Fibroblast of the aortic adventitia (primary cell): ENCODE measurements around the gene OR5T2. TPM values are rescaled to one million over a fixed set of nuclear protein-coding genes. Genes with fewer than 3 reads are reported as not detected.
"Not testable (repeated sequence)": the region's sequence is repeated elsewhere in the genome, so short reads cannot be mapped to it uniquely, and the experiment has no call there.

Experiments used
- DNase-seq: peaks from one replicate; pipeline ENCODE4 v3.0.0-alpha.2; 2010; ENCODE audit warnings: low read depth
- H3K4me3 ChIP-seq: 2 replicates; pipeline ENCODE4 v1.5.1; 2011; ENCODE audit warnings: low read depth, mild to moderate bottlenecking, control low read depth, low read length, moderate library complexity
- CTCF ChIP-seq: IDR thresholded peaks from 2 replicates; pipeline ENCODE4 v1.5.1; 2011; ENCODE audit warnings: mild to moderate bottlenecking, low read length, control low read depth, inconsistent platforms; ENCODE audit not compliant: insufficient read depth
- total RNA-seq: library from RNA; depleted of rRNA; stranded (reverse); fragments of >200 nt; gene quantifications from 2 replicates; pipeline ENCODE4 v1.2.3, GENCODE V29; 2012; ENCODE audit warnings: low replicate concordance

The OR5T2 gene
- total RNA-seq = not detected in 2 replicates

- TF ChIP-seq CTCF = no peak
- no peak within 1 kb of the TSS for H3K4me3 ChIP-seq
- DNase-seq = no peak
These were observed at the start of gene OR5T2 for GRCh38 chr11:56234155-56234554. Gene OR5T2 (minus strand): TSS chr11:56234255. CDS start chr11:56233062, 1,193 bp downstream.

- no peak within 1 kb of the TSS for H3K4me3 ChIP-seq
- no peak for TF ChIP-seq CTCF
- DNase-seq = no peak
These were observed 39.8 kb upstream of the OR5T2 start, which contains the start of gene OR5T1 for GRCh38 chr11:56273854-56274253. Gene OR5T1 (plus strand): TSS chr11:56274154. CDS start chr11:56275639, 1,485 bp downstream.

- no peak for DNase-seq
- no peak for TF ChIP-seq CTCF
These were observed 37.0 kb upstream of the OR5T2 start for GRCh38 chr11:56271092-56271491.

GRCh38 chr11:56251954-56252353 lies 17.9 kb upstream of the OR5T2 start, which contains the start of gene OR5T3:
Gene OR5T3 (plus strand): TSS chr11:56252254. CDS start chr11:56252254, 0 bp downstream.
- DNase-seq = no peak
- TF ChIP-seq CTCF = no peak

More at GRCh38 chr11:56271092-56271491, 37.0 kb upstream of the OR5T2 start:
- H3K4me3 ChIP-seq = no peak overlapping the region

GRCh38 chr11:56219735-56220134 lies 14.3 kb downstream of the OR5T2 start:
- not testable (repeated sequence) for H3K4me3 ChIP-seq, DNase-seq

More at GRCh38 chr11:56251954-56252353, 17.9 kb upstream of the OR5T2 start, which contains the start of gene OR5T3:
- no peak within 1 kb of the TSS for H3K4me3 ChIP-seq

GRCh38 chr11:56214537-56214936 lies 19.5 kb downstream of the OR5T2 start:
- DNase-seq = no peak
- TF ChIP-seq CTCF = no peak
- H3K4me3 ChIP-seq = no peak overlapping the region

GRCh38 chr11:56207790-56208189 lies 26.3 kb downstream of the OR5T2 start:
- TF ChIP-seq CTCF = no peak
- H3K4me3 ChIP-seq = no peak overlapping the region
- no peak for DNase-seq
